IPS-18a (cell line): Measurements from ENCODE around the gene CSNK2A3.

Source experiments
- H3K27ac ChIP-seq: one replicate; pipeline ENCODE4 v1.5.1; 2013; ENCODE audit warnings: low read length
- H3K27me3 ChIP-seq: one replicate; pipeline ENCODE4 v1.6.1; 2013; ENCODE audit warnings: mild to moderate bottlenecking, low read length; ENCODE audit not compliant: control insufficient read depth, insufficient read depth
- H3K36me3 ChIP-seq: one replicate; pipeline ENCODE4 v1.6.1; 2013; ENCODE audit warnings: low read depth, low read length; ENCODE audit not compliant: control insufficient read depth
- H3K4me1 ChIP-seq: one replicate; pipeline ENCODE4 v1.6.1; 2013; ENCODE audit warnings: low read depth, low read length; ENCODE audit not compliant: control insufficient read depth
- H3K4me3 ChIP-seq: one replicate; pipeline ENCODE4 v1.5.1; 2013; ENCODE audit warnings: low read length
- H3K9ac ChIP-seq: one replicate; pipeline ENCODE4 v1.6.1; 2013; ENCODE audit warnings: mild to moderate bottlenecking, low read length, moderate library complexity
- H3K9me3 ChIP-seq: one replicate; pipeline ENCODE4 v1.6.1; 2013; ENCODE audit warnings: low read depth, low read length; ENCODE audit not compliant: control insufficient read depth

CSNK2A3 gene

GRCh38 chr11:11351042-11351586 lies 1.9 kb downstream of the CSNK2A3 start:
- Histone ChIP-seq H3K4me1 (peaks cover 5% of the 10 kb centered on the region), H3K9me3 (no peaks in the 10 kb centered on the region), H3K4me3 (no peak overlapping the region), H3K27ac (no peak overlapping the region), H3K9ac (no peak overlapping the region), H3K36me3 (no peaks in the 10 kb centered on the region), H3K27me3 (no peaks in the 10 kb centered on the region)

- H3K9me3 ChIP-seq, result no peaks in the 10 kb centered on the region
- H3K36me3 ChIP-seq, result no peaks in the 10 kb centered on the region
- H3K4me3 ChIP-seq, result no peak overlapping the region
- peaks cover 5% of the 10 kb centered on the region for H3K4me1 ChIP-seq
- no peak overlapping the region for H3K27ac ChIP-seq
- H3K27me3 ChIP-seq, result no peaks in the 10 kb centered on the region
- H3K9ac ChIP-seq, result no peak overlapping the region
Measured at GRCh38 chr11:11349870-11350337, 3.1 kb downstream of the CSNK2A3 start.

- Histone ChIP-seq H3K27ac (no peak overlapping the region), H3K36me3 (no peaks in the 10 kb centered on the region)
Measured at GRCh38 chr11:11349106-11349825, 3.8 kb downstream of the CSNK2A3 start.

GRCh38 chr11:11348303-11348702 lies 4.7 kb downstream of the CSNK2A3 start:
- peaks cover 1% of the 10 kb centered on the region for H3K4me1 ChIP-seq
- no peak overlapping the region for H3K27ac ChIP-seq
- no peaks in the 10 kb centered on the region for H3K9me3 ChIP-seq
- H3K27me3 ChIP-seq, result no peaks in the 10 kb centered on the region
- no peak overlapping the region for H3K4me3 ChIP-seq
- H3K36me3 ChIP-seq, result no peaks in the 10 kb centered on the region
- no peak overlapping the region for H3K9ac ChIP-seq

More at GRCh38 chr11:11349106-11349825, 3.8 kb downstream of the CSNK2A3 start:
- Histone ChIP-seq H3K4me3 (no peak overlapping the region), H3K4me1 (peaks cover 5% of the 10 kb centered on the region), H3K9me3 (no peaks in the 10 kb centered on the region), H3K27me3 (no peaks in the 10 kb centered on the region), H3K9ac (no peak overlapping the region)

- H3K9me3 ChIP-seq, result no peaks in the 10 kb centered on the region
- no peaks in the 10 kb centered on the region for H3K27me3 ChIP-seq
- no peak overlapping the region for H3K9ac ChIP-seq
- H3K4me3 ChIP-seq, result no peak overlapping the region
- no peak overlapping the region for H3K27ac ChIP-seq
- H3K36me3 ChIP-seq, result no peaks in the 10 kb centered on the region
- H3K4me1 ChIP-seq, result no peaks in the 10 kb centered on the region
Measured at GRCh38 chr11:11347592-11347991, 5.5 kb downstream of the CSNK2A3 start.

GRCh38 chr11:11346303-11346702 lies 6.7 kb downstream of the CSNK2A3 start:
- Histone ChIP-seq H3K27ac (no peak overlapping the region), H3K9me3 (no peaks in the 10 kb centered on the region), H3K4me1 (no peaks in the 10 kb centered on the region), H3K4me3 (no peak overlapping the region), H3K9ac (no peak overlapping the region), H3K27me3 (no peaks in the 10 kb centered on the region), H3K36me3 (no peaks in the 10 kb centered on the region)

- Histone ChIP-seq H3K4me1 (no peaks in the 10 kb centered on the region), H3K9me3 (no peaks in the 10 kb centered on the region), H3K27me3 (no peaks in the 10 kb centered on the region), H3K36me3 (no peaks in the 10 kb centered on the region), H3K4me3 (no peak overlapping the region), H3K27ac (no peak overlapping the region), H3K9ac (no peak overlapping the region)
Measured at GRCh38 chr11:11345099-11345498, 8.0 kb downstream of the CSNK2A3 start.

- no peaks in the 10 kb centered on the region for H3K4me1 ChIP-seq
- H3K36me3 ChIP-seq, result no peaks in the 10 kb centered on the region
- H3K27me3 ChIP-seq, result no peaks in the 10 kb centered on the region
- no peak overlapping the region for H3K27ac ChIP-seq
- no peak overlapping the region for H3K9ac ChIP-seq
- H3K4me3 ChIP-seq, result no peak overlapping the region
- H3K9me3 ChIP-seq, result no peaks in the 10 kb centered on the region
Measured at GRCh38 chr11:11344045-11344444, 9.0 kb downstream of the CSNK2A3 start.

GRCh38 chr11:11338304-11338703 lies 14.7 kb downstream of the CSNK2A3 start:
- Histone ChIP-seq H3K9ac (no peak overlapping the region), H3K4me1 (peaks cover 7% of the 10 kb centered on the region), H3K36me3 (no peaks in the 10 kb centered on the region), H3K27ac (no peak overlapping the region), H3K9me3 (no peaks in the 10 kb centered on the region), H3K27me3 (no peaks in the 10 kb centered on the region), H3K4me3 (no peak overlapping the region)

GRCh38 chr11:11336664-11337063 lies 16.4 kb downstream of the CSNK2A3 start:
- no peaks in the 10 kb centered on the region for H3K36me3 ChIP-seq
- no peak overlapping the region for H3K9ac ChIP-seq
- H3K4me3 ChIP-seq, result no peak overlapping the region
- no peaks in the 10 kb centered on the region for H3K27me3 ChIP-seq
- no peak overlapping the region for H3K27ac ChIP-seq
- peaks cover 7% of the 10 kb centered on the region for H3K4me1 ChIP-seq
- no peaks in the 10 kb centered on the region for H3K9me3 ChIP-seq

GRCh38 chr11:11335043-11335442 lies 18.0 kb downstream of the CSNK2A3 start:
- Histone ChIP-seq H3K27ac (no peak overlapping the region), H3K27me3 (no peaks in the 10 kb centered on the region)

GRCh38 chr11:11334607-11335006 lies 18.4 kb downstream of the CSNK2A3 start:
- H3K4me1 ChIP-seq, result peaks cover 7% of the 10 kb centered on the region
- H3K27ac ChIP-seq, result no peak overlapping the region
- H3K9me3 ChIP-seq, result no peaks in the 10 kb centered on the region

More at GRCh38 chr11:11335043-11335442, 18.0 kb downstream of the CSNK2A3 start:
- H3K9ac ChIP-seq, result no peak overlapping the region
- no peak overlapping the region for H3K4me3 ChIP-seq
- H3K9me3 ChIP-seq, result no peaks in the 10 kb centered on the region
- H3K36me3 ChIP-seq, result no peaks in the 10 kb centered on the region
- peaks cover 7% of the 10 kb centered on the region for H3K4me1 ChIP-seq

More at GRCh38 chr11:11334607-11335006, 18.4 kb downstream of the CSNK2A3 start:
- no peak overlapping the region for H3K9ac ChIP-seq
- H3K4me3 ChIP-seq, result no peak overlapping the region
- no peaks in the 10 kb centered on the region for H3K27me3 ChIP-seq
- H3K36me3 ChIP-seq, result no peaks in the 10 kb centered on the region
